K562 (cell line): Measurements from ENCODE around the gene EFNA2. TPM values are rescaled to one million over a fixed set of nuclear protein-coding genes. Genes with fewer than 3 reads are reported as not detected.
A peak's percentile ranks its signal among the peaks of the same experiment; 100 is the strongest.

ENCODE experiments used
- CBFA2T3 ChIP-seq: fragments of 450-650 bp; IDR thresholded peaks from 2 replicates; pipeline ENCODE4 v1.6.1; 2017
- CBX2 ChIP-seq: fragments of 200-600 bp; sonication (generic); IDR thresholded peaks from one replicate; pipeline ENCODE4 v1.6.1; 2012; ENCODE audit warnings: mild to moderate bottlenecking, low read length, inconsistent platforms; ENCODE audit not compliant: insufficient read depth, poor library complexity, severe bottlenecking
- CCAR2 ChIP-seq: fragments of 200-400 bp; formaldehyde crosslinking; IDR thresholded peaks from 2 replicates; pipeline ENCODE4 v1.6.1; 2017; ENCODE audit warnings: mild to moderate bottlenecking, low read depth, low read length
- DNMT1 ChIP-seq: fragments of 450-650 bp; IDR thresholded peaks from 2 replicates; pipeline ENCODE4 v1.6.1; 2016; ENCODE audit warnings: antibody characterized with exemption, mild to moderate bottlenecking
- ESRRA ChIP-seq: fragments of 450-650 bp; IDR thresholded peaks from 2 replicates; pipeline ENCODE4 v1.6.1; 2014; ENCODE audit warnings: low read depth, mild to moderate bottlenecking, moderate library complexity, borderline replicate concordance
- FOS ChIP-seq: IDR thresholded peaks from 3 replicates; pipeline ENCODE4 v1.6.1; 2011; ENCODE audit not compliant: insufficient read length; ENCODE audit errors: extremely low read depth
- HDGF ChIP-seq: fragments of 450-650 bp; IDR thresholded peaks from 2 replicates; pipeline ENCODE4 v1.6.1; 2016
- NCOR1 ChIP-seq: fragments of 450-650 bp; IDR thresholded peaks from 2 replicates; pipeline ENCODE4 v1.6.1; 2016; ENCODE audit warnings: mild to moderate bottlenecking, moderate library complexity
- PHF20 ChIP-seq: fragments of 450-650 bp; IDR thresholded peaks from 2 replicates; pipeline ENCODE4 v1.6.1; 2018; ENCODE audit not compliant: partially characterized antibody
- SMARCA4 ChIP-seq: fragments of 450-650 bp; IDR thresholded peaks from 2 replicates; pipeline ENCODE4 v1.6.1; 2016
- SNIP1 ChIP-seq: fragments of 450-650 bp; IDR thresholded peaks from 2 replicates; pipeline ENCODE4 v1.7.1; 2017; ENCODE audit warnings: low read depth, mild to moderate bottlenecking
- STAG1 ChIP-seq: sonication (generic); formaldehyde crosslinking; IDR thresholded peaks from 2 replicates; pipeline ENCODE4 v1.5.0; 2020; ENCODE audit warnings: missing genetic modification reagents, borderline replicate concordance
- TAF9B ChIP-seq: fragments of 450-650 bp; IDR thresholded peaks from 2 replicates; pipeline ENCODE4 v1.6.1; 2018; ENCODE audit warnings: mild to moderate bottlenecking; ENCODE audit not compliant: partially characterized antibody
- ZBED1 ChIP-seq: IDR thresholded peaks from 2 replicates; pipeline ENCODE4 v1.6.1; 2014
- ZFX ChIP-seq: sonication (generic); formaldehyde crosslinking; IDR thresholded peaks from 2 replicates; pipeline ENCODE4 v1.8.0; 2022; ENCODE audit warnings: mild to moderate bottlenecking, missing genetic modification reagents, moderate library complexity
- ZNF583 ChIP-seq: fragments of 250-450 bp; sonication (Bioruptor Pico); IDR thresholded peaks from 2 replicates; pipeline ENCODE4 v1.4.0; 2020
- polyA plus RNA-seq, 8 experiments: library from polyadenylated mRNA; depleted of rRNA in 4 of 8; stranded (reverse) in 5 of 8; unstranded in 3 of 8; fragments of >200 nt; fragmentation: Nextera tagmentation in 2 of 8; fragmentation: Illumina TruSeq in 1 of 8; extraction: Ambion mirVana in 2 of 8; extraction: Trizol in 1 of 8; gene quantifications; 2 replicates each; pipeline versions ENCODE4 v1.2.1 to v1.2.3, GENCODE V29; 2011 to 2014; ENCODE audit warnings: inconsistent platforms in 1 of 8, missing spikeins in 1 of 8
- total RNA-seq, 7 experiments: library from RNA; depleted of rRNA in 6 of 7; stranded (reverse); fragments of >200 nt in 6 of 7; fragmentation: Illumina TruSeq in 2 of 7; extraction: Trizol in 2 of 7; gene quantifications; 2 replicates each; pipeline versions ENCODE4 v1.2.1 to v1.2.3, GENCODE V29; 2011 to 2021; ENCODE audit warnings: low replicate concordance in 1 of 7
- TF ChIP-seq, protein P1 (sequence below): fragments of 250-450 bp; sonication (Bioruptor Pico); IDR thresholded peaks from 2 replicates; pipeline ENCODE4 v1.5.0; 2021; ENCODE audit warnings: mild to moderate bottlenecking, moderate library complexity
- TF ChIP-seq, protein P2 (sequence below): sonication (generic); formaldehyde crosslinking; IDR thresholded peaks from 2 replicates; pipeline ENCODE4 v1.8.0; 2022; ENCODE audit warnings: missing genetic modification reagents, mild to moderate bottlenecking, moderate library complexity, borderline replicate concordance
- TF ChIP-seq, protein P3 (sequence below), 2 experiments: fragments of 450-650 bp in 1 of 2; sonication (generic) in 1 of 2; formaldehyde crosslinking; conservative IDR thresholded peaks; 2 replicates each; pipeline versions ENCODE4 v1.4.0 to v1.8.1; 2020 to 2022; ENCODE audit warnings: mild to moderate bottlenecking in 1 of 2, missing genetic modification reagents in 1 of 2
- TF ChIP-seq, protein P4 (sequence below): sonication (generic); formaldehyde crosslinking; IDR thresholded peaks from 2 replicates; pipeline ENCODE4 v1.8.1; 2023; ENCODE audit warnings: mild to moderate bottlenecking, missing genetic modification reagents

Gene EFNA2
- total and polyA plus RNA-seq, 9 of the 15 experiments (the other 6 are each of a cell fraction or from before 2014, with no cell fraction given) = 0.11 to 0.44 (median 0.15) TPM; not detected in 6

DNA sequence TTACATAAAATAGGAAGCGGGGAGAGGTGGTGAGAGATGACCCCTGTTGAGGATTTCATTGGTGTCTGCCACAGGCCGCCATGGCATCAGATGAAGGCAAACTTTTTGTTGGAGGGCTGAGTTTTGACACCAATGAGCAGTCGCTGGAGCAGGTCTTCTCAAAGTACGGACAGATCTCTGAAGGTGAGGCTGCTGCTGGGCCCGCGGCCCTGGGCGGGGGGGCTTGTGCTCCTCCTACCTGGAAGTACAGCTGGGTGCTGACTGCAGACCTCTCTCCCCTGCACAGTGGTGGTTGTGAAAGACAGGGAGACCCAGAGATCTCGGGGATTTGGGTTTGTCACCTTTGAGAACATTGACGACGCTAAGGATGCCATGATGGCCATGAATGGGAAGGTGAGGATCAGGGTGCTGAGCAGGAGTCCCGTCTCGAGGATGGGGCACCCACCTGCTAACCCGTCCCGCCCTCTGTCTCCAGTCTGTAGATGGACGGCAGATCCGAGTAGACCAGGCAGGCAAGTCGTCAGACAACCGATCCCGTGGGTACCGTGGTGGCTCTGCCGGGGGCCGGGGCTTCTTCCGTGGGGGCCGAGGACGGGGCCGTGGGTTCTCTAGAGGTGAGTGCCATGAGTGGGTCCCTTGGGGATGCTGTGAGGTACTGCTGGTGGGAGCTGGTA is 14.7 kb upstream of the EFNA2 start (continued):
- TF ChIP-seq, protein P1, sequence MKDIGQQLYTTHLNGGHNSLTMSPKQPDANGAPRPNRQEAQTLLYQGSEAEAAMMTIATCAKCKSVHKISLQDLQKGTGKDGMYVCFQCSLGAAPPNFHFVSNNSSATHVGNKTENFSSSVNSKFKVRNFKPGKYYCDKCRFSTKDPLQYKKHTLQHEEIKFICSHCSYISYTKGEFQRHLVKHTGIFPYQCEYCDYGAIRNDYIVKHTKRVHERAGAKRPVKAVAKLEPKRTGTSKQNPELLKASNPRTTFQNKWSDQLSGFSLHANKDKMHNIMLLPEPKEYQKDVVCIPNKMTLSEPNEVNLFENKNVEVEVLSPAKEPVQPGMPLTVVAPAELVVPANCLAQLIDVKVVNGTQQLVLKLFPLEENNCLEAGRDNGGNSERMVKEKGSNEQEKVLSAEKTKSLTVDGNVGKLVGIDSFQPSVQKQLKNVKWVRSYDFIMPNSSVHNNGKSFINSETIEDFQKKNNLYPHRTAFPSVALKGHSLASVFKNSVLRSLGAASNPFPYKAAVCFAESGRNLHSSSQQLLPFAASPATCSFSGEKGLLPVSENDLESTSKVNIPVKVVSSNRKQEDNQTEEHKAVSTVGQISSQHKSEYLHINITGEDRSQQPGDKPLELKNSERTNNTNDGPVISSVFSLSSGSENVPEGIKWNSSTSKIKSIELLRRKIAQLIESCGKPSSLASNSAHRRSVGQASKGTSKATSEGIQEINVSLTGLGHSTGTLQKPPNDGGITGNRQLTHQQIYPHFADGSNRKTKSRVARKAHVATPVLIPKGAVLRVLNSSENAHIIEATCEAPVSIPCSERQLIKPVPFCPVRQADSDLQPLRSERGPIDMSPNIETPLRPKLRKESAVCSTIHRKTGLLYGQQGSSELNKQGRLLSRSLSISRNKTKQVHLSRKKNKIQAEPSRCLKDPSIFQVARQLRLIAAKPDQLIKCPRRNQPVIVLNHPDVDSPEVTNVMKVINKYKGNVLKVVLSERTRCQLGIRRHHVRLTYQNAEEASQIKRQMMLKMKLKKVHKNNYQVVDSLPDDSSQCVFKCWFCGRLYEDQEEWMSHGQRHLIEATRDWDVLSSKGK = no peak
- no peak for TF ChIP-seq ESRRA
- no peak for TF ChIP-seq SMARCA4
- no peak for TF ChIP-seq TAF9B
- no peak for TF ChIP-seq CBFA2T3
- peak; percentile 7; the same call in 1 of the 2 replicates for TF ChIP-seq ZBED1
- TF ChIP-seq, protein P2, sequence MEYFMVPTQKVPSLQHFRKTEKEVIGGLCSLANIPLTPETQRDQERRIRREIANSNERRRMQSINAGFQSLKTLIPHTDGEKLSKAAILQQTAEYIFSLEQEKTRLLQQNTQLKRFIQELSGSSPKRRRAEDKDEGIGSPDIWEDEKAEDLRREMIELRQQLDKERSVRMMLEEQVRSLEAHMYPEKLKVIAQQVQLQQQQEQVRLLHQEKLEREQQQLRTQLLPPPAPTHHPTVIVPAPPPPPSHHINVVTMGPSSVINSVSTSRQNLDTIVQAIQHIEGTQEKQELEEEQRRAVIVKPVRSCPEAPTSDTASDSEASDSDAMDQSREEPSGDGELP (CRISPR knock-in tag) = no peak
- TF ChIP-seq STAG1 (CRISPR knock-in tag) = 0 out of 2 replicates have a peak, but pooled peaks have one; percentile 22
- TF ChIP-seq CCAR2 = no peak
- 0 out of 2 replicates have a peak, but pooled peaks have one; percentile 25 for TF ChIP-seq HDGF
- no peak for TF ChIP-seq SNIP1
- TF ChIP-seq PHF20 = no peak
- TF ChIP-seq ZNF583 = no peak
- TF ChIP-seq CBX2 = no peak
- no peak for TF ChIP-seq DNMT1
- TF ChIP-seq, protein P3, sequence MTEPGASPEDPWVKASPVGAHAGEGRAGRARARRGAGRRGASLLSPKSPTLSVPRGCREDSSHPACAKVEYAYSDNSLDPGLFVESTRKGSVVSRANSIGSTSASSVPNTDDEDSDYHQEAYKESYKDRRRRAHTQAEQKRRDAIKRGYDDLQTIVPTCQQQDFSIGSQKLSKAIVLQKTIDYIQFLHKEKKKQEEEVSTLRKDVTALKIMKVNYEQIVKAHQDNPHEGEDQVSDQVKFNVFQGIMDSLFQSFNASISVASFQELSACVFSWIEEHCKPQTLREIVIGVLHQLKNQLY (CRISPR knock-in tag; conservative IDR thresholded peaks at IDR 0.05) = no peak
- no peak for TF ChIP-seq FOS
- TF ChIP-seq NCOR1 = 0 out of 2 replicates have a peak, but pooled peaks have one; percentile 21
- peak; percentile 18; the same call in 1 of the 2 replicates for TF ChIP-seq ZFX
- TF ChIP-seq, protein P4, sequence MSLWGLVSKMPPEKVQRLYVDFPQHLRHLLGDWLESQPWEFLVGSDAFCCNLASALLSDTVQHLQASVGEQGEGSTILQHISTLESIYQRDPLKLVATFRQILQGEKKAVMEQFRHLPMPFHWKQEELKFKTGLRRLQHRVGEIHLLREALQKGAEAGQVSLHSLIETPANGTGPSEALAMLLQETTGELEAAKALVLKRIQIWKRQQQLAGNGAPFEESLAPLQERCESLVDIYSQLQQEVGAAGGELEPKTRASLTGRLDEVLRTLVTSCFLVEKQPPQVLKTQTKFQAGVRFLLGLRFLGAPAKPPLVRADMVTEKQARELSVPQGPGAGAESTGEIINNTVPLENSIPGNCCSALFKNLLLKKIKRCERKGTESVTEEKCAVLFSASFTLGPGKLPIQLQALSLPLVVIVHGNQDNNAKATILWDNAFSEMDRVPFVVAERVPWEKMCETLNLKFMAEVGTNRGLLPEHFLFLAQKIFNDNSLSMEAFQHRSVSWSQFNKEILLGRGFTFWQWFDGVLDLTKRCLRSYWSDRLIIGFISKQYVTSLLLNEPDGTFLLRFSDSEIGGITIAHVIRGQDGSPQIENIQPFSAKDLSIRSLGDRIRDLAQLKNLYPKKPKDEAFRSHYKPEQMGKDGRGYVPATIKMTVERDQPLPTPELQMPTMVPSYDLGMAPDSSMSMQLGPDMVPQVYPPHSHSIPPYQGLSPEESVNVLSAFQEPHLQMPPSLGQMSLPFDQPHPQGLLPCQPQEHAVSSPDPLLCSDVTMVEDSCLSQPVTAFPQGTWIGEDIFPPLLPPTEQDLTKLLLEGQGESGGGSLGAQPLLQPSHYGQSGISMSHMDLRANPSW = no peak
